ENCODE data around the gene SRD5A1. TPM values are rescaled to one million over a fixed set of nuclear protein-coding genes. Genes with fewer than 3 reads are reported as not detected.
"Not testable (repeated sequence)": the region's sequence is repeated elsewhere in the genome, so short reads cannot be mapped to it uniquely, and the experiment has no call there.

The SRD5A1 gene
- total RNA-seq, 1 donor from 2014 or later = 31.3 TPM

GRCh38 chr5:6638236-6638635, 5.0 kb downstream of the SRD5A1 start:
- no peak overlapping the region for H3K4me3 Mint-ChIP-seq
- no peaks in the 10 kb centered on the region for H3K27me3 Mint-ChIP-seq (ENCODE audit: low read depth)
- no peak overlapping the region for H3K27ac Mint-ChIP-seq (ENCODE audit: unreplicated experiment)
- no peak for DNase-seq (ENCODE audit: low read depth, low spot score)
- TF ChIP-seq CTCF (conservative IDR thresholded peaks at IDR 0.05) = no peak
- H3K4me1 Mint-ChIP-seq = peaks cover 19% of the 10 kb centered on the region
- no peaks in the 10 kb centered on the region for H3K9me3 Mint-ChIP-seq
- no peaks in the 10 kb centered on the region for H3K36me3 Mint-ChIP-seq (ENCODE audit: low read depth)

GRCh38 chr5:6642655-6643054, 9.4 kb downstream of the SRD5A1 start:
- Mint-ChIP-seq H3K27ac (ENCODE audit: unreplicated experiment) (no peak overlapping the region), H3K9me3 (no peaks in the 10 kb centered on the region)
- no peak for TF ChIP-seq CTCF (conservative IDR thresholded peaks at IDR 0.05)

GRCh38 chr5:6644794-6645241, 11.6 kb downstream of the SRD5A1 start:
- H3K9me3 Mint-ChIP-seq = peaks cover 1% of the 10 kb centered on the region
- no peak overlapping the region for H3K27ac Mint-ChIP-seq (ENCODE audit: unreplicated experiment)
- no peak overlapping the region for H3K4me3 Mint-ChIP-seq
- peaks cover 16% of the 10 kb centered on the region for H3K36me3 Mint-ChIP-seq (ENCODE audit: low read depth)
- no peaks in the 10 kb centered on the region for H3K27me3 Mint-ChIP-seq (ENCODE audit: low read depth)
- no peaks in the 10 kb centered on the region for H3K4me1 Mint-ChIP-seq
- DNase-seq (ENCODE audit: low read depth, low spot score) = no peak
- TF ChIP-seq CTCF (conservative IDR thresholded peaks at IDR 0.05) = no peak

More at GRCh38 chr5:6642655-6643054, 9.4 kb downstream of the SRD5A1 start:
- peaks cover under 1% of the 10 kb centered on the region for H3K4me1 Mint-ChIP-seq
- H3K4me3 Mint-ChIP-seq = no peak overlapping the region
- no peak for DNase-seq (ENCODE audit: low read depth, low spot score)
- H3K27me3 Mint-ChIP-seq (ENCODE audit: low read depth) = no peaks in the 10 kb centered on the region
- peaks cover 10% of the 10 kb centered on the region for H3K36me3 Mint-ChIP-seq (ENCODE audit: low read depth)

- not testable (repeated sequence) for DNase-seq (ENCODE audit: low read depth, low spot score); H3K27me3 Mint-ChIP-seq (ENCODE audit: low read depth); H3K27ac Mint-ChIP-seq (ENCODE audit: unreplicated experiment); H3K4me1 Mint-ChIP-seq; H3K4me3 Mint-ChIP-seq; H3K9me3 Mint-ChIP-seq
- peaks cover 18% of the 10 kb centered on the region for H3K36me3 Mint-ChIP-seq (ENCODE audit: low read depth)
Observed at GRCh38 chr5:6645571-6646362, 12.5 kb downstream of the SRD5A1 start.

- no peak overlapping the region for H3K4me3 Mint-ChIP-seq
- H3K9me3 Mint-ChIP-seq = peaks cover 2% of the 10 kb centered on the region
- H3K27ac Mint-ChIP-seq (ENCODE audit: unreplicated experiment) = no peak overlapping the region
- no peaks in the 10 kb centered on the region for H3K4me1 Mint-ChIP-seq
- no peak for TF ChIP-seq CTCF (conservative IDR thresholded peaks at IDR 0.05)
- no peak for DNase-seq (ENCODE audit: low read depth, low spot score)
- H3K27me3 Mint-ChIP-seq (ENCODE audit: low read depth) = no peaks in the 10 kb centered on the region
- H3K36me3 Mint-ChIP-seq (ENCODE audit: low read depth) = peaks cover 18% of the 10 kb centered on the region
Observed at GRCh38 chr5:6649186-6649585, 15.9 kb downstream of the SRD5A1 start.

GRCh38 chr5:6649681-6650080, 16.4 kb downstream of the SRD5A1 start:
- H3K9me3 Mint-ChIP-seq = peaks cover 2% of the 10 kb centered on the region
- TF ChIP-seq CTCF (conservative IDR thresholded peaks at IDR 0.05) = no peak
- no peaks in the 10 kb centered on the region for H3K27me3 Mint-ChIP-seq (ENCODE audit: low read depth)
- H3K36me3 Mint-ChIP-seq (ENCODE audit: low read depth) = peaks cover 18% of the 10 kb centered on the region
- H3K4me3 Mint-ChIP-seq = no peak overlapping the region
- H3K4me1 Mint-ChIP-seq = no peaks in the 10 kb centered on the region
- no peak overlapping the region for H3K27ac Mint-ChIP-seq (ENCODE audit: unreplicated experiment)
- no peak for DNase-seq (ENCODE audit: low read depth, low spot score)
